Activated CD4-positive, alpha-beta T cell treated with anti-CD3 and anti-CD28 coated beads, Interleukin-2, Interleukin-6, amounts not matched to agents 100 ng/mL and 50 ng/mL, durations not matched to agents 16 hours and 8 hours (primary cell): ENCODE results near the gene IFI16.
"Not testable (repeated sequence)": the region's sequence is repeated elsewhere in the genome, so short reads cannot be mapped to it uniquely, and the experiment has no call there.

Experiments
- DNase-seq: peaks from one replicate; pipeline ENCODE4 v3.0.0-alpha.2; 2020

IFI16 gene

DNA sequence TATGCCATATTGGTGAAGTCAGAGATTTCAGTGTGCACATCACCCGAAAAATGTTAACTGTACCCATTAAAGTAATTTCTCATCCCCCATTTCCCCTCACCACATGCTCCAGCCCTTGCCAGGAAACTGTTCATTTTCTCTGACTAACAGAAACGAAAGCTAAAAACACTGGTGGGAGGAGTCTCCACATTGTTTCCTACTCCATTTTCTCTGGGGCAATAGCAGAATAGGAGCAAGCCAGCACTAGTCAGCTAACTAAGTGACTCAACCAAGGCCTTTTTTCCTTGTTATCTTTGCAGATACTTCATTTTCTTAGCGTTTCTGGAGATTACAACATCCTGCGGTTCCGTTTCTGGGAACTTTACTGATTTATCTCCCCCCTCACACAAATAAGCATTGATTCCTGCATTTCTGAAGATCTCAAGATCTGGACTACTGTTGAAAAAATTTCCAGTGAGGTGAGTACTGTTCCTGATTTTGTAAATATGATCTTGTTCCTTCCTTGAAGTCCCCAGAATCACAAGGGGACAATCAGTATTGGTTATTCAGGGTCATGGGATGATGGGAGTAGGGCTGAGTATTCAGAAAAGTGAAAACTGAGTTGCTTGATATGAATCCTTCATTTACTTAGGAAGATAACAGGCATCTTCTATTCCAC lies at the start of gene IFI16:
TSS of gene IFI16 (plus strand) at position 204 of the 658 bp plus-strand sequence. CDS start 4,774 bp downstream, outside the sequence.
- peak; percentile 92 for DNase-seq

GRCh38 chr1:158961178-158961577 lies 48.5 kb upstream of the IFI16 start:
- no peak for DNase-seq

DNA sequence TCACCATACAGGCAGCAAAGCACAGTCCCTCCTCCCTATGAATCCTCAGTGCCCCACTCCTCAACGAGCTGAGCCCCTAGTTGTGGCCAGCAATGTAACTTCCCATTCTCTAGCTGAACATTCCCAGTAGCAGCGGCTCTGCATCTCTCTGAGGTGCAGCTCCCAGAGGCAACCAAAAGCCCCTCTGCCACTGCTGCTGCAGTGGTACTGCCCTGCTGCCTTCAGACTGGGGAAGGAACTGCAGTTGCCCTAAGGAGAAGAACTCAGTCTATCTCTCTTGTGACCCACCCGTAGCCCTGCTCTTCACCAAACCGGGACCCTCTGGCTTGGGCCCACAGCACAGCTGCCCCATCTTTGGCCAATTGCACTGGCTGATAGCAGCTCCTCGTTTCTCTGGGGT lies 46.7 kb upstream of the IFI16 start:
- DNase-seq = no peak

DNA sequence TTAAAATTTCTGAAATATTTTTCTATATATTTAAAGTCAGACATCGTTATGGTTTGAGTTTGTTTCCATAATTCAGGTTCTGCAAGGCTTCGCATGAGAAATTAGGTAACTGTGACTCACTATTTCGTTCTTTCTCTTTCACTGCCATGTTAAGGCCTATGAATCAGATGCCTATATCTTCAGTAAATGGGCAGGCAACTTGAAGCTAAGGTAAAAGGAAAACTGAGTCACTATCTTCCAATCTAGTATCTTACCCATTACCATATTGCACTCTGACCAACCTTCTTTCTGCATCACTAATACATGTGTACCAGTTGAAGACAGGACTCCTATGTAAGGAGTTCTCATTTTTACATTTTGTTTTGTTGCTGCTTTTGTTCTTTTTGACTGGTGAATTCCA lies 40.5 kb upstream of the IFI16 start:
- DNase-seq = peak; percentile 60

DNA sequence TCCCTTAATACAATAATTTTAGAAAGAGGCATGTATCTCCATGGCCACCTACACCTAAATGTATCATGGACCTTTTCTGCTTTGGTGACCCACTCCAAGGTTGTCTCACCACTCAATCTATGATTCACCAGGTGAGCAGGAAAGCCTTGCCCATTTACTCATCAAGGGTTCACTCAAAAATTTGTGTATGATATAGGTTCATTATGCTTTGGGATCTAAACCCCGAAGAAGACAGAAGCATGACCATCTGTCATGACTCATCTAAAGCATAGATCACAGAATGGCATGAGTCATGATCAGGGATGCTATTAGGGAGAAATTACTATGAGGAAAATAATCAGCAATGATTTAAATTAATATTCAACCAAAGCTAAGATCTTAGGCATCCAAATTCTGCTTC lies 39.9 kb upstream of the IFI16 start:
- DNase-seq = peak; percentile 21

GRCh38 chr1:158972841-158973240 lies 36.9 kb upstream of the IFI16 start:
- DNase-seq = no peak

- DNase-seq = no peak
Measured at GRCh38 chr1:158976219-158976618, 33.5 kb upstream of the IFI16 start.

- DNase-seq = no peak
Measured at GRCh38 chr1:158978730-158979129, 31.0 kb upstream of the IFI16 start.

GRCh38 chr1:158979229-158979628 lies 30.5 kb upstream of the IFI16 start:
- DNase-seq = no peak

DNA sequence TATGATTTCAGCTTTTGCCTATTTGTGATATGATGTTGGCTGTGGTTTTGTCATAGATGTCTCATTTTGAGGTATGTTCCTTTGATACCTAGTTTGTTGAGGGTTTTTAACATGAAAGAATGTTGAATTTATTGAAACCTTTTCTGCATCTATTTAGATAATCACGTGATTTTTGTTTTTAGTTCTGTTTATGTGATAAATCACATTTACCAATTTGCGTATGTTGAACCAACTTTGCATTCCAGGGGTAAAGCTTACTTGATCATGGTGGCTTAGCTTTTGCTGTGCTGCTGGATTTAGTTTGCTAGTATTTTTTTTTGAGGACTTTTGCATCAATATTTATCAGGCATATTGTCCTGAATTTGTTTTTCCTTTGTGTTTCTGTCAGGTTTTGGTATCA lies 26.5 kb upstream of the IFI16 start:
- no peak for DNase-seq

DNA sequence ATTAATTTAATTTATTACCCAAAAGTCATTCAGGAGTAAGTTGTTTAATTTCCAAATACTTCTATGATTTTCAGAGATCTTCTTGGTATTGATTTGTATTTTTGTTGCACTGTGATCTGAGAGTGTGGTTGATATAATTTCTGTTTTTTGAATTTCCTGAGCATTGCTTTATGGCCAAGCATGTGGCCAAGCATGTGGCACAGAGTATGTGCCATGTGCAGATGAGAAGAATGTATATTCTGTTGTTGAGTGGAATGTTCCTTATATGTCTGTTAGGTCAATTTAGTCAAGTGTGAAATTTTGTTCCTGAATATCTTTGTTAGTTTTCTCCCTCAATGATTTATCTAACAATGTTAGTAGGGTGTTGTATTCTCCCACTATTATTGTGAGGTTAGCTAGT lies 25.3 kb upstream of the IFI16 start:
- no peak for DNase-seq

DNA sequence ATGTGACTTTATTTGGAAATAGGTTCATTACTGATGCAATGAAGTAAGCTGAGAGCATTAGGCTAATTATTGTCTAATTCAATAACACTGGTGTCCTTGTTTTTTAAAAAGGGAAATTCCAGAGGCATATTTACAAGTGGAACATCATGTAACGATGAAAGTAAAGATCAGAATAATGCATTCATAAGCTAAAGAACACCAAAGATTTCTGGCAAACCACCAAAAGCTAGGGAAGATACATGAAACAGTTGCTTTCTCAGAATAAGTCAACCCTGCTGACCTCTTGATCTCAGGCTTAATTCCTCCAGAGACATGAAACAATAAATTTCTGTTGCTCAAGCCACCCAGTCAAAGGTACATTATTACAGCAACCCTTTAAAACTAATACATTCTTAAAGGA lies 20.3 kb upstream of the IFI16 start:
- no peak for DNase-seq

DNA sequence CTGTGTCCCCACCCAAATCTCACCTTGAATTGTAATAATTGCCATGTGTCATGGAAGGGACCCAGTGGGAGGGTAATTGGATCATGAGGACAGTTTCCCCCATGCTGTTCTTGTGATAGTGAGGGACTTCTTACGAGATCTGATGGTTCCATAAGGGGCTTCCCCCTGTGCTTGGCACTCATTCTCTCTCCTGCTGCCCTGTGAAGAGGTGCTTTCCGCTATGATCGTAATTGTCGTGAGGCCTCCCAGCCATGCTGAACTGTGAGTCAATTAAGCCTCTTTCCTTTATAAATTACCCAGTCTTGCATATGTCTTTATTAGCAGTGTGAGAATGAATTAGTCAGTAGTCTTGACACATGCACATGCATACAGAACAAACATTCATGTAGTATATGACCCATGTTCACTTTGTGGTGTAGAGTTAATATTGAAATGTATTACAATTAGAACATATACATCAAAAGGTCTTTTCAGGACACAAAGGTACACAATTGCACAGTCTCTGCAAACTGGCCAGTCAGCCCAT lies 16.9 kb upstream of the IFI16 start:
- no peak for DNase-seq

DNA sequence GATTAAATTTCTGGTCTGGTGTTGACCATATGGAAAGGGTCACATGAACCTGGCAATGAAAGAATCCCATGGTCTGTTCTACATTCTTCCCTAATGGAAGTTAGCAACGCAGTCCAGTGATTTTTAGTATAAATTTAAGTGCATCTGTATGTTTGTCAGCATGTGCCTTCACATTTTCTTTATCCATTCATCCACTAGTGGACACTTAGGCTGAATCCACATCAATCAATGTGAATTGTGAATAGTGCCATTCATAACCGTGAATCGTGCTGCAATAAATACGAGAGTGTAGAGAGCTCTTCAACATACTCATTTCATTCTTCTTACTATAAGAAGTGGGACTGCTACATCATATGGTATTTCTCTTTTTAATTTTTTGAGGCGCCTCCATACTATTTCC lies 12.7 kb upstream of the IFI16 start:
- no peak for DNase-seq

DNA sequence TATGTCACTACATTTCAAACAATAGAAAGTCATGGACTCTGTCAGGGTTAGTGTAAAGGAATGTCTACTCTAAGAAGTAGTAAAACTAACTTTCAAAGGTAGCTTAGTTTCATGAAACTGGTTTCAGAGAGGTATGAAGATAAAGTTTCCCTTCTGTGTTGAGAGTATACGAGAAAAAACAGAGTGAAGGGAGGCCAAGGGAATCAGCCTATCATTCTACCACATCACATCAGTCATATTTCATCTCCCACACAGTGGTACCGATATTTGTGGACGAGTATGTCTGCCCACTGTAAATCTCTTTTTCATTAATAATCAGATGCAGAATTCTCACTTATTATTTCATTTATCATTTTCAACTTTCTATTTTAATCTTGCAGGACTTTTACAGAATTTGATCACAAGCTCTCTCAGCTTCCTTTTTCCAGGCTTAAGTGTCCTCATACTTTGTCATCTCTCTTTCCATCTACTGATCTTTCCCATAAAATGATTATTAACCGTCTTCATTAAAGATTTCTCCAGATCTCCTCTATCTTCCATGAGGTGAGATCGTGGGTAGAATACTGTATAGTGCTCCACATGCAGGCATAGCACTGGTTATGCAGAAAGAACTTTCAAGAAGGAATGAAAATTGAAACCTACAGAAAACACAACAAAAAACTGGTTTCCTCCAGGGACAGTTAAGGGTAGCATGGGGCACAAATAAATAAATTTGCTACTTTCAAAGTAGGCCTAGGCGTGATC lies 11.5 kb upstream of the IFI16 start:
- no peak for DNase-seq

GRCh38 chr1:158998781-158999161 lies 10.9 kb upstream of the IFI16 start:
- DNase-seq = peak; percentile 76

DNA sequence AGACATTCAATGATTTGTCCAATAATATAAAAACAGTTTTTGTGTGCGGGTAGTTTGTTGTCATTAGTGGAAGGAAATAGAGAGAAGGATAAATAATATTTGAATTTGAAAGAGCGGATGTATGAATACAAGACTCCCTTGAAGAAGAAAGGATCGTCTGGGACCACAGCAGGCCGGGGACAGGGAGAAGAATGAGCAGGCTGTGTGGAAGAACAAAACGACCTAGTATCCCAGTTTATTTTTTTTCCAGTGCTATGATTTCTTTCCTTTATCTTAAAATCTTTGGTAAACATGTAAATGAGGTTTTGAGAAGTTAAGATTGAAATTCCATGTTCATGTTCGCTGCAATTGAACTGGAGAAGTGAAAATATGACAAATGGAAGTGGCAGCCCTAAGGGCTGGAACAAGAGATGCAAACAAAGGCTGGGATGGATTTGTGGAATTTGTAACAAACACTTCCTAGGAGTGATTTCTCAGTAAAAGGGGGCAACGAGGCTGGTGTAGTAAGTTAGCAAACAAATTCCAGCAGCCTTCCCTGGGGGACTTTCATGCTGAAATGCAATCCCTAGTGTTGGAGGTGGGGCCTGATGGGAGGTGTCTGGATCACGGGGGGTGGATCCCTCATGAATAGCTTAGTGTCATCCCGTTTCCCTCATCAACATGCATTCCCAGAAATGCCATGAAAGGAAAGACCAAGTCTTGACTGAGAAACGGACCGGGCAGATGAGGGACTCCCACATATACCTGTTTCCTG lies 10.2 kb upstream of the IFI16 start:
- no peak for DNase-seq

GRCh38 chr1:159000070-159000409 lies 9.7 kb upstream of the IFI16 start:
- no peak for DNase-seq

DNA sequence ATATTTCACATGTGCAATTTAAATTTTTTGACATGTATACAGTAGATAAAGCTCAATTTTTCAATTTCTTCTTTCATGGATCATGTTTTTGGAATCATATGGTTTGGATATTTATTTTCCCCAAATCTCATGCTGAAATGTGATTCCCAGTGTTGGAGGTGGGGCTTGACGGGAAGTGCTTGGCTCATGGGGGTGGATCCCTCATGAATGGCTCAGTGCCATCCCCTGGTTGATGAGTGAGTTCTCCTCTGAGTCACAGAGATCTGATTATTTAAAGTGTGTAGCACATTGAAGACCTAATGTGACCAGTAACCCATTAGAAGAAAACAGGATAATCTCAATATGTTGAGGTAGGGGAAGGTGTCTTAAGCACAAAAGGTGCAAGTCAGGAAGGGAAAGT lies 9.1 kb upstream of the IFI16 start:
- DNase-seq = no peak

DNA sequence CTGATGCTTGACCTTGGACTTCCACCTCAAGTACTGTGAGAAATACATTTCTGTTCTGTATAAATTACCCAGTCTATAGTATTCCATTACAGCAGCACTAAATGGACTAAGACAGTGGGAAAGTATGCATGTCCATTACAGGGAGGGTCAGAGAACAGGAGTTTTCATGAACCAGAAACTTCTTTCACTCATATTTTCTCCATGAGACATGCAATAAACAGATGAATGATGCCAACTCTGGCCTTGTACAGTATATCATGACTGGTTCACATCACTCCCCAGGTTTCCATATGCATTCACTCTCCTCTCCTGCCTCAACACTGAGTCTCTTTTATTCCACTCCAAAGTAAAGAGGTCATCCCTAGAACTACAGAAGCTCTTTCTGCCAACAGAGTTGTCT lies 4.5 kb upstream of the IFI16 start:
- DNase-seq = no peak

- DNase-seq = no peak
Measured at GRCh38 chr1:159005676-159006075, 4.0 kb upstream of the IFI16 start.

- not testable (repeated sequence) for DNase-seq
Measured at GRCh38 chr1:159006210-159006807, 3.4 kb upstream of the IFI16 start.

GRCh38 chr1:159007726-159008125 lies 2.0 kb upstream of the IFI16 start:
- DNase-seq = no peak
